Spleen (tissue), 7 donors: ENCODE results near the gene DPYD.

Experiments
- CTCF ChIP-seq, 11 experiments: fragments of 200-600 bp in 7 of 11; fragments of 450-650 bp in 4 of 11; sonication (generic) in 4 of 11; IDR thresholded peaks in 8 of 11; conservative IDR thresholded peaks in 3 of 11; 1 replicate in 7 of 11; 2 replicates in 4 of 11; pipeline versions ENCODE4 v1.4.0 to v1.8.0; 2016 to 2021; ENCODE audit warnings: antibody characterized with exemption in 11 of 11, inconsistent platforms in 4 of 11, mild to moderate bottlenecking in 1 of 11
- POLR2A ChIP-seq, 3 donors: fragments of 450-650 bp; IDR thresholded peaks; one replicate each; pipeline ENCODE4 v1.5.1; 2017; ENCODE audit warnings: antibody characterized with exemption in 3 of 3, mild to moderate bottlenecking in 1 of 3
- POLR2AphosphoS5 ChIP-seq, 3 donors: sonication (generic); formaldehyde crosslinking; IDR thresholded peaks; one replicate each; pipeline ENCODE4 v1.5.1; 2017; ENCODE audit warnings: antibody characterized with exemption in 3 of 3
- donor health status: DM: no; HTN: no; CAD: no; lungs with moderate emphysema.
- donor health status: DM: no; HTN: no; CAD: no.
- donor health status: DM: no; HTN: no; CAD: no.

GRCh38 chr1:97050506-97050905 lies 870.3 kb downstream of the DPYD start:
- no peak for TF ChIP-seq POLR2A (IDR thresholded peaks at IDR 0.05)
- no peak for TF ChIP-seq CTCF (IDR thresholded peaks at IDR 0.05 in 8 of 11, conservative IDR thresholded peaks at IDR 0.05 in 3 of 11)
- no peak for TF ChIP-seq POLR2AphosphoS5 (IDR thresholded peaks at IDR 0.05)
